HG03139 (cell line): ENCODE data around the gene MAN1A1.

Source experiments
- ATAC-seq: cut with Tn5 transposase; IDR thresholded peaks from one replicate; pipeline ENCODE4 v1.9.1; 2021; ENCODE audit not compliant: unreplicated experiment

The MAN1A1 gene

GRCh38 chr6:119274197-119274595, 75.4 kb downstream of the MAN1A1 start:
- ATAC-seq: no peak

GRCh38 chr6:119273272-119274196, 76.0 kb downstream of the MAN1A1 start:
- no peak for ATAC-seq

DNA sequence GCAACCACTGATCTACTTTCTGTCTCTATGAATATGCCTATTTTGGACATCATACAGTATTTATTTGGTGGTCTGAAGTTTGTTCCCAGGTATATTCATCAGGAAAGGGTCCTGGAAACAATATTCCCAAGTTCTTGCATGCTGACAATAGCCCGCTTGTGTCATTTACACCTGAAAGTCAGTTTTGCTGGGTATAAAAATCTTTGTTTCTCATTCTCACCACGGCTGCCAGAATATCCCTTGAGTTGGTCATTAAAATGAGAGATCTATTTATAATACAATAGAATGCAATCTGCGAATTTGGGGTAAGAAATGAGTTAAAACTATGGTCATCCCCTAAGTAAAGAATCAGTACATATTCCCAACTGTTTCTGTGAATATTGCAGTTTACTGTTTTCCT, 79.0 kb downstream of the MAN1A1 start:
- no peak for ATAC-seq

DNA sequence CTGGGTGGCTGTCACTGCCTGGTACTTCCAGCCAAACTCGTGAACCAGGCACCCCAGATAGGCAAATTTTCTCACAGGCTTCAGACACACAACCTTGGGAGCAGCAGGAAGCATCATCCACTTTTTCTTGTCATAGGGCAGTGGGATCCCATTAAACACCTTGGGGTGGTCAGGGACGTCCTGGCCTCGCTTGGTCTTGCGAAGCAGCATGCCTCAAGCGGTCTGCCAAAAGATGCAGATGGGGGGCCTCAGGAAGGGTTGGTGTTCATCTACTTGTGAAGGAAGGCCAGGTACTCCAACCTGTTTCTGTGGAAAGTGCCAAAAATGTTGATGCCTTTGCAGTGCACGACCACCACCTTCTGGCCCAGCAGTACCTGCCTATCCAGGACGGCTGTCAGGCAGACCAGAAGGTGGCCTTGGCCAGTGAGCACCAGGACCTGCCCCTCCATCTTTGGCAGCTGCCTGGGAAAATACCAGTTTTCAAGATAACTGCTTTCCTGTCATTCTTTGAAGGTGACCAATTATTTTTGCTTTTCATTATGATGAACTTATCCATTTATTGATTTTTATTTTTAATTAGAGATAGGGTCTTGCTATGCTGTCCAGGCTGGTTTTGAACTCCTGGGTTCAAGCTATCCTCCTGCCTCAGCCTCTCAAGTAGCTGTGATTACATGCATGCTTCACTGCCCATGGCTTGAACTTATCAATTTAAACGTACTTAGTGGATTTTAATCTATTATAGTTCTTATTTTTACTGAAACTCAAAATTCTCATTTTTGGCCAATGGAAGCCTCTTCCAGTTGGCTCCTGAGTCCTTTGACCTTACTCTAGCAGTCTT, 80.1 kb downstream of the MAN1A1 start:
- no peak for ATAC-seq

- ATAC-seq: no peak
Measured at GRCh38 chr6:119267126-119267905, 82.2 kb downstream of the MAN1A1 start.

DNA sequence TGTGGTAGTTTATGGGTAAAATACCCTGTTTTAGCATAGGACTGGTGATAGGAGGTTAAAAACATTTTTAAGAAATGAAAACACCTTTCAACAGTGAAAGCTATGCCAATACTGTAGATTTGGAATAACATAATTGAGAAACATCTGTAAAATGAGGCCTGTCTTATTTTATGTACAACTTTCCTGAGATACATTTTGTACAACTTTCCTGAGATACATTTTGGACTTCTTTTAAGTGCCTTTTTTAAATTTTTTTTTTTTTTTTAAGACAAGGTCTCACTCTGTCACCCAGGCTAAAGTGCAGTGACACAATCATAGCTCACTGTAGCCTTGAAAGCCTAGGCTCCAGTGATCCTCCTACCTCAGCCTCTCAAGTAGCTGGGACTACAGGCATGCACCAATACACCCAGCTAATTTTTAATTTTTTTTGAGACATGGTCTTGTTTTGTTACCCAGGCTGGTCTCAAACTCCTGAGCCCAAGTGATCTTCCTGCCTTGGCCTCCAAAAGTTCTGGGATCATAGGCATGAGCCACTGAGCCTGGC, 84.6 kb downstream of the MAN1A1 start:
- no peak for ATAC-seq

- ATAC-seq: no peak
Measured at GRCh38 chr6:119262612-119263011, 86.9 kb downstream of the MAN1A1 start.

- no peak for ATAC-seq
Measured at GRCh38 chr6:119261944-119262284, 87.6 kb downstream of the MAN1A1 start.

DNA sequence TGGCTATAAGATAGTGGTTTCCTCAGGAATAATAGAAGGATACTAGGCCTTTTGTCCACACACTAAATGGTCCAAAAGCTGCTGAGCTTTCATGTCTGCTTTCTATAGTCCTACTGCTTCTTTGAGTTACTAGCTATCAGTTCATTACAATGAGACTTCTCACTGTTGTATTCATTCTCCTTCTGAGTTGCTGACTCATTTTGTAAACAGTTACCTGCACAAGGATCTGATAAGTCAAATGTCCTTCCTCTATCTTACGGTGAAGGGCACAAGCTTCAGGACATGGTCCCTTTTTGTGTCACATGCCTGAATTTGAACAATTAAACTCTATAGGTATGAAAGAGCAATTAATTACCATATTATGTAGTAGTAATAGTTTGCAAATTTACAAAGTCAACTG, 90.5 kb downstream of the MAN1A1 start:
- no peak for ATAC-seq

GRCh38 chr6:119257726-119258125, 91.8 kb downstream of the MAN1A1 start:
- no peak for ATAC-seq

DNA sequence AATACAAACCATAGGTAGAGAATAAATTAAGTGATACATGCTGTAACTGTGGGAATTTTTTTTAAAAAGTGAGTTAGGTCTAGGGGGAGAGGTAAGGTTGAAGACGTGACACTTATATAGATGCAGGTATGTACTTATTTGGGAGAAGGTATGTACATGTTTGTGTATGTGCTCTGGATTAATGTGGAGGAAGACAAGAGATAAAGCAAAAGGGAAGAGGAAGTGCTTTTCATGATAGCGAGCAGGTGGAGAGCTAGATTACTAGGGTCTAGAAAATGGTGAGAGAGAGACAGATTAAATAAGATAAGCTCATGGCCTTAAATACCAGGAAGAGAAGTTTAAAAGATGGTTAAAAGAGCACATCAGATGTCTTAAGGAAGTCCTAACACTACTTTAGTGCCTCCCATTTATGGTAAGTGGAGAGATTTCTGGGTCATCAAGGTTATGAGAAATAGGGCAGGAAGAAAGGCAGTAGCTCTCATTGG, 92.5 kb downstream of the MAN1A1 start:
- ATAC-seq: no peak

- no peak for ATAC-seq
Measured at GRCh38 chr6:119256392-119256791, 93.2 kb downstream of the MAN1A1 start.

DNA sequence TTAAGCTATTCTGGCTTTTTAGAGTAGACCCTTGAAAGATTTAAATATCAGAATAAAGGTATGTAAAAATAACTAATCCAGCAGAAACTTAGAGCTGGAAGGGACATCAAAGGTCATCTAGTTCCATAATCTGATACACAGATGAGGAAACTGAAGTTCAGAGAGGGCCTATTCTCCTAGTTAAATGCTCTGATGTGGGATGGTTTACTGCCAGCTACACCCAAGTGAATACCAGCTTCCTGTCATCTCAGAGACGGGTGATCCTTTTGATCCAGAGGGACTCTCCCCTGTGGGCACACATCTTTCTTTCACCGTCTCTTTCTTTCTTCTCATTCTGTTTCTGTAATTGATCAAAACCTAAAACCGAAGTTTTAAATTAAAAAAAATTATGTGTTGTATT, 94.1 kb downstream of the MAN1A1 start:
- no peak for ATAC-seq

DNA sequence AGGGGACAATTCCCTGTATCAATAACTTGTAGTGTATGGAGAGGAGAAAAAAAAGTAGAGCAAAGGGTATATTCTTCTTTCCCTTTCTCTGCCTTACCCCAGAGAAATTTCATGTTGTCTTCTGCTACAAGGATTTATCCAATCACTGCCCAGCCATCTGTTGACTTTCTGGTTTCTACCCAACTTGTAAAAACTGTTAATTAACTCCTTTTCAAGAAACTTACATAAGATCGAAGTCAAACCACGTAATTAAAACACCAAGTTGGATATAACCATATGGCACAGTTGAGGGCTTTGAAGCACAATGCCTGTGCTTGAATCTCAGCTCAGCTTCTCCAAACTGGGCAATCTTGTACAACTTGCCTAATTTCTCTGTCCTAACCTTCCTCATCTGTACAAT, 99.5 kb downstream of the MAN1A1 start:
- ATAC-seq: no peak

DNA sequence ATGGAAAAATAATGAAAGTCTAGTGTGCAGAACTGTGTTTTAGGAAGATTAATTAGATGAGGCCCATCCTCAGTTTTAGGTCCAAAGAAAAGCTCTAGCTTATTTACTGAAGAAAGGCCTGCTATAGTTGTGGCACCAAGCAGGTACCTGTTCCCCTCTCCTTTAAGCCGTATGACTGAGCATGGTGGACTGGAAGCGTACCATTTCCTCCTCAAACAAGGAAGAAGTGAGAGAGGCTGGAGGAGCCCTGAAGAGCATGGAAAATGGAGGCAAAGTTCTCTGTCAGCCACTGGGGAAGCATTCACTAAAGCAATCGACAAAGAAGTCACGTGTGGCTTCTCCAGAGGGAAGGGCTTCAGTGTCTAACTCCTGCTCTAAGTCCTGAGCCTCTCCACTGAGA, 100.2 kb downstream of the MAN1A1 start:
- no peak for ATAC-seq

DNA sequence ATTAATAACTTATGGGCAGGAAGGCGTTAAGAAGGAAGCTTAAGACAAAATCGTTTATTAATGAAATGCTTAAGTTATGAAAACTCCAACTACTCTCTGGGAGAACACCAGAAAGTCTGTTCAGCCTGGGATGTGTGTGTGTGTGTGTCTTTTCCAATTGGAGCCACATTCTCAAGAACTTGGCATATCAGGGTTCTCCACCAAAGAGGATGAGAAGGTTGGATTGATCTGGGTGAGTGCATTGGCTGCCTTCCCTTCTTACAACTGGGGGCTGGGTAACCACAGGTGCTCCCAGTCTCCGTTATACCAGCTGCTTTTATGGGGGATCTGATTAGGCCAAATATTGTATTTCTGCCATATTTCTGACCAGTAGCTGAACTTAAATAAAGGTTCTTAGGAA, 102.1 kb downstream of the MAN1A1 start:
- ATAC-seq: no peak

GRCh38 chr6:119243657-119244056, 105.9 kb downstream of the MAN1A1 start:
- no peak for ATAC-seq

GRCh38 chr6:119243037-119243436, 106.5 kb downstream of the MAN1A1 start:
- ATAC-seq: no peak

DNA sequence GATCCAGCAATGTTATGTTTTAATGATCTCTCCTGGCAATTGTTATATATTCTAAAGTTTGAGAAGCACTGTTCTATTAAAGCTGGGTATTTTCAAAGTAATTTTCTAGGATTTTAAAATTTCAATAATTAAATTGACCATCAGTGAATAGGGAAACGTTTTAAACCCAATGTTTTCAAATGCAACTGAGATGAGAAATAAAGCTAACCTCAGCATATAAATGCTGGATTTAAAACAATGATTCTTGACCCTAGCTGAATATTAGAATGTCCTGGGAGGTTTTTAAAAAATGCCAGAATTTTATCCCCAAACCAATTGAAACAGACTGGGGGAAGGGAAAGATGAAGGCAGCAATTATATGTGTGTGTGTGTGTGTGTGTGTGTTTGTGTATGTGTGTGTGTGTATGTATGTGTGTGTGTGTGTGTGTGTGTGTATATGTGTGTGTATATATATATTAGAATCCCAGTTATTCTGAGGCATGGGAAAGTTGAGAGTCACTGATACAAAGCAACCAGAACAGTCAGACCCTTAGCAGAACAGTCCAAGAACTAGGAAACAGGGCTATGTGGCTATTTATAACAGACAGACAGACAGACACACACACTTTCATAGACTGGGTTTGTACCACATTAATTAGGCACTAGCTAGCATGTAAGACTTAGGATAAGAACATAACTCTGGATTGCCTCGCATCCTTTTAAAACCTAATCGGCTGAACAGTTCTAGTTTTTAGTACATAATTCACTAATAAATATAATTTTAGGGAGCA, 107.8 kb downstream of the MAN1A1 start:
- no peak for ATAC-seq

- peak; percentile 71 for ATAC-seq
Measured at GRCh38 chr6:119241111-119241465, 108.5 kb downstream of the MAN1A1 start.
